HL-60 (cell line): ENCODE measurements around the gene FAM222B.

Experiments used
- POLR2AphosphoS5 ChIP-seq: IDR thresholded peaks from 2 replicates; pipeline ENCODE4 v1.6.1; 2012; ENCODE audit warnings: low read depth
- SPI1 ChIP-seq: IDR thresholded peaks from 2 replicates; pipeline ENCODE4 v1.6.1; 2012; ENCODE audit warnings: low read depth, mild to moderate bottlenecking, borderline replicate concordance
- TF ChIP-seq, protein P1 (sequence below): IDR thresholded peaks from one replicate; pipeline ENCODE4 v1.5.1; 2011; ENCODE audit warnings: low read length, control low read depth, inconsistent platforms; ENCODE audit not compliant: insufficient read depth
- TF ChIP-seq, protein P2 (sequence below): IDR thresholded peaks from 2 replicates; pipeline ENCODE4 v1.6.1; 2012; ENCODE audit warnings: low read depth; ENCODE audit not compliant: insufficient replicate concordance

DNA sequence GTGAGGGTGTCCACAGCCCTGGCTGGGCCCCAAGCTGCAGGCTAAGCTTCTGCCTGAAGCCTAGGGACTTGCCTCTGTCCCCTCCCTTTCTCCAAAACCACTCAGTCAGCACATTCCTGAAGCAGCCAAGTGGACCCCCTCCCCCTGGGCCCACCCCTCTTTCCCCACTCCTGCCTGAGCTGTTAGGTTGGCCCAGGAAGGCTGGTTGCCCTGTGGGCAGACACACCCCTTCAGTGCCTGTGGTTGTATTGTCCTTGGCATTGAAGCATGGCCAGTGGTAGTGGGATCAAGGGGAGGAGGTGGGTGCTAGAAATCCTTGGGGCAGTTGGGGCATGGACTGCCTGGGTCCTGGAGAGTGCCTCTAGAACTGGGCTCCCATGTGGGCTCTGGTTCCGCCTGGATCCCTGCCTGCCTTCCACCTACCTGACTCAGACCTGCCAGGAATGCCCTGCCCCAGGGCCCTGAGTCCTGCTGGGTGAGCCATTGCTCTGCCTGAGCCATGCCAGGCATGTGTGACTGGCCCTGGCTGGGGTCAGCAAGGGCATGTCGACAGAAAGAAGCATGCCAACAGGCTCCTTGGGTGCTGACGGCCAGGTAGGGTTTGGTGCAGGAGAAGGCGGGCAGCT, 96.7 kb downstream of the FAM222B start:
- TF ChIP-seq, protein P1, sequence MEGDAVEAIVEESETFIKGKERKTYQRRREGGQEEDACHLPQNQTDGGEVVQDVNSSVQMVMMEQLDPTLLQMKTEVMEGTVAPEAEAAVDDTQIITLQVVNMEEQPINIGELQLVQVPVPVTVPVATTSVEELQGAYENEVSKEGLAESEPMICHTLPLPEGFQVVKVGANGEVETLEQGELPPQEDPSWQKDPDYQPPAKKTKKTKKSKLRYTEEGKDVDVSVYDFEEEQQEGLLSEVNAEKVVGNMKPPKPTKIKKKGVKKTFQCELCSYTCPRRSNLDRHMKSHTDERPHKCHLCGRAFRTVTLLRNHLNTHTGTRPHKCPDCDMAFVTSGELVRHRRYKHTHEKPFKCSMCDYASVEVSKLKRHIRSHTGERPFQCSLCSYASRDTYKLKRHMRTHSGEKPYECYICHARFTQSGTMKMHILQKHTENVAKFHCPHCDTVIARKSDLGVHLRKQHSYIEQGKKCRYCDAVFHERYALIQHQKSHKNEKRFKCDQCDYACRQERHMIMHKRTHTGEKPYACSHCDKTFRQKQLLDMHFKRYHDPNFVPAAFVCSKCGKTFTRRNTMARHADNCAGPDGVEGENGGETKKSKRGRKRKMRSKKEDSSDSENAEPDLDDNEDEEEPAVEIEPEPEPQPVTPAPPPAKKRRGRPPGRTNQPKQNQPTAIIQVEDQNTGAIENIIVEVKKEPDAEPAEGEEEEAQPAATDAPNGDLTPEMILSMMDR: no peak
- TF ChIP-seq POLR2AphosphoS5 (no peak), SPI1 (no peak)
- TF ChIP-seq, protein P2, sequence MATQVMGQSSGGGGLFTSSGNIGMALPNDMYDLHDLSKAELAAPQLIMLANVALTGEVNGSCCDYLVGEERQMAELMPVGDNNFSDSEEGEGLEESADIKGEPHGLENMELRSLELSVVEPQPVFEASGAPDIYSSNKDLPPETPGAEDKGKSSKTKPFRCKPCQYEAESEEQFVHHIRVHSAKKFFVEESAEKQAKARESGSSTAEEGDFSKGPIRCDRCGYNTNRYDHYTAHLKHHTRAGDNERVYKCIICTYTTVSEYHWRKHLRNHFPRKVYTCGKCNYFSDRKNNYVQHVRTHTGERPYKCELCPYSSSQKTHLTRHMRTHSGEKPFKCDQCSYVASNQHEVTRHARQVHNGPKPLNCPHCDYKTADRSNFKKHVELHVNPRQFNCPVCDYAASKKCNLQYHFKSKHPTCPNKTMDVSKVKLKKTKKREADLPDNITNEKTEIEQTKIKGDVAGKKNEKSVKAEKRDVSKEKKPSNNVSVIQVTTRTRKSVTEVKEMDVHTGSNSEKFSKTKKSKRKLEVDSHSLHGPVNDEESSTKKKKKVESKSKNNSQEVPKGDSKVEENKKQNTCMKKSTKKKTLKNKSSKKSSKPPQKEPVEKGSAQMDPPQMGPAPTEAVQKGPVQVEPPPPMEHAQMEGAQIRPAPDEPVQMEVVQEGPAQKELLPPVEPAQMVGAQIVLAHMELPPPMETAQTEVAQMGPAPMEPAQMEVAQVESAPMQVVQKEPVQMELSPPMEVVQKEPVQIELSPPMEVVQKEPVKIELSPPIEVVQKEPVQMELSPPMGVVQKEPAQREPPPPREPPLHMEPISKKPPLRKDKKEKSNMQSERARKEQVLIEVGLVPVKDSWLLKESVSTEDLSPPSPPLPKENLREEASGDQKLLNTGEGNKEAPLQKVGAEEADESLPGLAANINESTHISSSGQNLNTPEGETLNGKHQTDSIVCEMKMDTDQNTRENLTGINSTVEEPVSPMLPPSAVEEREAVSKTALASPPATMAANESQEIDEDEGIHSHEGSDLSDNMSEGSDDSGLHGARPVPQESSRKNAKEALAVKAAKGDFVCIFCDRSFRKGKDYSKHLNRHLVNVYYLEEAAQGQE: no peak
